GM12875 (cell line): ENCODE results near the gene AGBL5.

Experiments used
- H3K4me3 ChIP-seq: one replicate; pipeline ENCODE4 v1.5.1; 2011; ENCODE audit warnings: low read depth, low read length, control low read depth
- TF ChIP-seq, protein P1 (sequence below): IDR thresholded peaks from 2 replicates; pipeline ENCODE4 v1.5.1; 2011; ENCODE audit warnings: low read depth, mild to moderate bottlenecking, control low read depth, inconsistent platforms, low read length, moderate library complexity, borderline replicate concordance; ENCODE audit not compliant: insufficient read depth

The AGBL5 gene

DNA sequence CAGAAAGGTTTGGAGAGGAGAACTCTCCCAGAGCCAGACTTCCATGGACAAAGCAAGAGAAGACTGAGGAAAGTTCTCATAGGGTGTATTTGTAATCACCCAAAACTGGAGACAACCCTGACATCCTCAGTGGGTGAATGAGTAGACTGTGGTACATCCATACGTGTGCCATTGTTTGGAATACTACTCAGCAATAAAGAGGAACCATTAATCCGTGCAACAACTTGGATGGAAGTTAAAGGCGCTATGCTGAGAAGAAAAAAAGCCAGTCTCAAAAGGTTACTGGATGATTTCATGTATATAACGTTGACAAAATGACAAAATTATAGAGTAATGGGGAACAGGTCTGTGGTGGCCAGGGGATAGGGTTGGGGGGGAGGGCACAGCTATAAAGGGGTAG is 42.8 kb upstream of the AGBL5 start:
- TF ChIP-seq, protein P1, sequence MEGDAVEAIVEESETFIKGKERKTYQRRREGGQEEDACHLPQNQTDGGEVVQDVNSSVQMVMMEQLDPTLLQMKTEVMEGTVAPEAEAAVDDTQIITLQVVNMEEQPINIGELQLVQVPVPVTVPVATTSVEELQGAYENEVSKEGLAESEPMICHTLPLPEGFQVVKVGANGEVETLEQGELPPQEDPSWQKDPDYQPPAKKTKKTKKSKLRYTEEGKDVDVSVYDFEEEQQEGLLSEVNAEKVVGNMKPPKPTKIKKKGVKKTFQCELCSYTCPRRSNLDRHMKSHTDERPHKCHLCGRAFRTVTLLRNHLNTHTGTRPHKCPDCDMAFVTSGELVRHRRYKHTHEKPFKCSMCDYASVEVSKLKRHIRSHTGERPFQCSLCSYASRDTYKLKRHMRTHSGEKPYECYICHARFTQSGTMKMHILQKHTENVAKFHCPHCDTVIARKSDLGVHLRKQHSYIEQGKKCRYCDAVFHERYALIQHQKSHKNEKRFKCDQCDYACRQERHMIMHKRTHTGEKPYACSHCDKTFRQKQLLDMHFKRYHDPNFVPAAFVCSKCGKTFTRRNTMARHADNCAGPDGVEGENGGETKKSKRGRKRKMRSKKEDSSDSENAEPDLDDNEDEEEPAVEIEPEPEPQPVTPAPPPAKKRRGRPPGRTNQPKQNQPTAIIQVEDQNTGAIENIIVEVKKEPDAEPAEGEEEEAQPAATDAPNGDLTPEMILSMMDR: no peak
- H3K4me3 ChIP-seq: no peak overlapping the region

DNA sequence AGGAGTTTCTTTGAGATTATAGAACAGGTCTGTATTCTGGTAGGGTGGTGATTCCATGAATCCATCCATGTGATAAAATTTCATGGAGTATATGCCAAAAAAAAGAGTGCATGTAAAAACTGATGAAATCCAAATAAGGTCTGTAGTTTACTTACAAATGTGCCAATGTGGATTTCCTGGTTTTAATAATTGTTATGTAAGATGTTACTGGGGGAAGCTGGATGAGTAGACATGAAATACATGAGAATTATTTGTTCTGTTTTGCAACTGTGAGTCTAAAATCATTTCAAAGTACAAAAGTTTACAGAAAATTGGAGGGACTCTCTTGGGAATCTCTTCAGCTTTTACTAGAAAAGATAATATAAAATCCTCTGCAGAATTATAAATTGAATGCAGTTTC is 42.4 kb upstream of the AGBL5 start:
- TF ChIP-seq, protein P1: no peak

DNA sequence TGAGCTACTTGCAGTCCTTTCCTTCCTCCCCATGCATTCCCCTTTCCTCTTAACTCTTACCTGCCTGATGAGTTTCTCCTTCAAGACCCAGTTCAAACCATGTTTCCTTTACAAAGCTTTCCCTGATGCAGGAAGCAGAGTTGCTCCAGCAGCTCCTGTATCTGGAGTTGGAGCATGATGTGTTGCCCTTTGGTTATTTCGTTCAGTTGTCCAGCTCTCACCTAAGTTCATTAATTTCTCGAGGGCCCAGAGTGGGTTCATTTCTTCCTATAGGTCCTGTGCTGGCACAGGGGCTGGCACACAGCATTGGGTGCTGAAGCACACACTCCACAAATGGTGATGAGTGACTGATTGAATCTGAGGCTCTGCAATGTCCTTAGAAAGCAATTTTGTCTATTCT is 41.8 kb upstream of the AGBL5 start:
- H3K4me3 ChIP-seq: no peak overlapping the region
- TF ChIP-seq, protein P1: no peak

More for the DNA sequence above, 42.4 kb upstream of the AGBL5 start:
- no peak overlapping the region for H3K4me3 ChIP-seq

DNA sequence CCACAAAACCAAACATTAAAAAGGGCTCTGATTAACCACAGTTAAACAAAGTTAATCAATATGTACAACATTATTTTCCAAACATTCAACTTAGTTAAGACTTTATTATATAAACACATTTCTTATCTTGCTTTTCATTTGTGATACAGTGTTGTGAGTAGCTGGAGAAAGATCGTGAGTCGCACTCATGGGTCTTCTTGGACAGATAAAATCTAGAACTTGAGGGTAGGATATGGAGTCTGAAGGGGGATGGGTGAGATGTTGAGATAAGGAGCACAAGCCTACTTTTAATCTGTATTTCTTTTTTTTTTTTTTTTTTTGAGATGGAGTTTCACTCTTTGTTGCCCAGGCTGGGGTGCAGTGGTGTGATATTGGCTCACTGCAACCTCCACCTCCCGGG is 41.3 kb upstream of the AGBL5 start:
- TF ChIP-seq, protein P1: no peak
- no peak overlapping the region for H3K4me3 ChIP-seq

DNA sequence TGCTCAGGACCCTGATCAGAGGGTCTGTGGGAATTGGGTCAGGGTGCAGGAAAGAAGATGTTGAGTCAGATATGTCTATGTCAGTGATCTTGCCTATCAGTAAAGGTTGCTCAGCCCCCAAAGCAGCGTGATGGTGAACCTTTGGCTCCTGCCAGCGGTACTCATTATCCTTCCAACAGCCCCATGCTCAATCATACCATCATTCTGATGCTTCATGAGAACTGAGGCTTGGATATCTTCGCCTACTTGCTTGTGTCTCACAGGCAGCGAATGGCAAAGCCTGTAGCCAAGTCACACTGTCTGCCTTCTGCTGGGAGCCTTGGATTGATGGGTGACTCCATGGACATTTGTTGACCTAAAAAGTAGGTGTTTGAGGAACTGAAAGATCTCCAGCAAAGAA is 37.7 kb upstream of the AGBL5 start:
- TF ChIP-seq, protein P1: no peak
- no peak overlapping the region for H3K4me3 ChIP-seq

DNA sequence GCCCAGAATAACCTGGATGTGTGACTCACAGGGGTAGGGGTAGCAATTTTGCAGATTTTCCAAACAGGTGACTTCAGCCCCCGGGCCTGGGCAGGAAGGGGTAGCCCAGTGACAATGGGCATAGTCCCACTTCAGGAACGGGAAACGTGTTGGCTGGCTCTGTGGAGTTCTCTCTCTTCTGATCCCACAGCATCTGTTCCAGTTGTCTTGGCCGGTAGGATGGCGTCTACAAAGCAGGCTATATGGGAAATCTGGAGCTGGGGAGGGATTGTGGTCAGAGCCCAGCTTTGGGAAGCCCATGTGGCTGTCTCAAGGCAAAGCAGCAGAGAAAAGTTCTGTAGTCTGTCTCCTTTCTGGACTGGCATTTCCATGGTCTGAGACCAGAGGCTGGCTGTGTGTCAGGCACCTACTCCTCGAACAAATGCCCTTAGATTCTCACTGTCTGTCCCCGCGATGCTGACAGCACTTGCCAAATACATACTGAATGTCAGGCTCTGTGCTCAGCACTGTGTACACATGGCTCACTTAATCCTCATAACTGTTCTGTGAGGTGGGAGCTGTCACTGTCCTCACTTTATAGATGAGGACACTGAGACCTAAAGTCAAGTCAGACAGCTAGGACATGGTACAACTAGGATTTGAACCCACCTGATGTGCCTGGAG is 36.6 kb upstream of the AGBL5 start:
- TF ChIP-seq, protein P1: no peak
- H3K4me3 ChIP-seq: no peak overlapping the region

DNA sequence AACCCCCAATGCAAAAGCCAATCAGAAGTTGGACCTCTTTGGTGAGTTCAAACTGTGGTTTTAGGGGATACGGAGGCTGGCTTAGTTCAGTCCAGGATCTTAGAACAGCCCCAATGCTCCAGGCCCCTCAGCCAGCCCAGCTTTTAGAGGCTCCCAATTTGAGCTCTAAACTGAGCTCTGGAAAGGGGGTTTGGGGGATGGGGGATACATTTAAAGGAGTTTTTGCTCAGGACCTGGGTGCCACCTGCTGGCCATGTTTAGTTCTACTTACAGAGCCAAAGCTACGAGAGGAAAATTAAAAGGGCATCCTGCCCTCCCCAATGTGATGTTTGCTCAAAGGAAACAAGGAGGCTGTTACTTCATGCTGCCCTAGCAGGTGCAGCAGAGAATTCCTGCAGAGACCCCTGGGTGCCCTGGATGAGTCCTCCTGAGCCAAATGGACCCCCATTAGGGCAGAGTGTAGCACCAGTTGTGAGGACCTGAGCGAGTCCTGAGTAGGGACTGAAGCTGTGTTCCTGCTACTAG is 34.6 kb upstream of the AGBL5 start:
- TF ChIP-seq, protein P1: peak; percentile 66

More for the DNA sequence above, 34.6 kb upstream of the AGBL5 start:
- no peak overlapping the region for H3K4me3 ChIP-seq
